K562 (cell line): ENCODE measurements around the gene KRABD2.

ENCODE experiments used
- ATAC-seq: fragments of 200-7000 bp; cut with Tn5 transposase; 3 replicates; pipeline ENCODE4 v1.9.1; 2020; ENCODE audit warnings: moderate library complexity
- BruUV-seq: library from RNA; stranded (reverse); fragments of 400-500 nt; replicated peaks from 2 replicates; lab custom pipeline; 2021; lab: Mats Ljungman, UMichigan
- CTCF ChIA-PET: fragments of 300-600 bp; formaldehyde crosslinking; extraction: SDS; loops from one replicate; lab custom pipeline; 2021; ENCODE audit warnings: low intra/inter-chr PET ratio; lab: Yijun Ruan, JAX
- POLR2A ChIA-PET: fragments of 300-600, 350-650 bp; sonication (Branson Sonifier 250); formaldehyde crosslinking; extraction: SDS; loops from one replicate; lab custom pipeline; 2021; ENCODE audit warnings: antibody characterized with exemption, inconsistent platforms; lab: Yijun Ruan, JAX
- DNase-seq, 4 experiments: peaks; one replicate each; pipeline versions ENCODE4 v3.0.0 to v3.0.0-alpha.2; 2011 to 2018; ENCODE audit warnings: low spot score in 3 of 4, mixed read lengths in 3 of 4; ENCODE audit errors: extremely low read depth in 1 of 4
- FAIRE-seq: peaks from 2 replicates; lab custom pipeline; 2011; peaks lifted over from hg19 to GRCh38; lab: Jason Lieb, UNC
- H2AFZ ChIP-seq: 2 replicates; pipeline ENCODE4 v1.6.0; 2011; ENCODE audit warnings: low read depth, low read length, control low read depth, inconsistent platforms
- H3K27ac ChIP-seq: fragments of 200-600 bp; 3 replicates; pipeline ENCODE4 v1.8.0; 2011; ENCODE audit warnings: low read depth, mild to moderate bottlenecking, control low read depth, inconsistent platforms, low read length, moderate library complexity, mixed read lengths; ENCODE audit errors: extremely low read depth
- H3K27me3 ChIP-seq, 2 experiments: fragments of 300-600 bp in 1 of 2; 2 replicates in 1 of 2; 3 replicates in 1 of 2; pipeline versions ENCODE4 v1.6.0 to v1.8.0; 2011; ENCODE audit warnings: inconsistent platforms in 2 of 2, low read length in 2 of 2, mild to moderate bottlenecking in 1 of 2, mixed read lengths in 1 of 2, moderate library complexity in 1 of 2; ENCODE audit not compliant: control insufficient read depth in 2 of 2, insufficient read depth in 2 of 2
- H3K36me3 ChIP-seq: fragments of 300-600 bp; 3 replicates; pipeline ENCODE4 v1.8.0; 2011; ENCODE audit warnings: mild to moderate bottlenecking, low read length, inconsistent platforms; ENCODE audit not compliant: control insufficient read depth, insufficient read depth
- H3K4me1 ChIP-seq, 2 experiments: fragments of 200-600 bp in 1 of 2; replicated peaks in 1 of 2; 2 replicates in 1 of 2; 3 replicates in 1 of 2; pipeline versions ENCODE4 v1.5.1 to v1.8.0; 2011; ENCODE audit warnings: inconsistent platforms in 2 of 2, low read length in 2 of 2, mild to moderate bottlenecking in 1 of 2, mixed read lengths in 1 of 2, moderate library complexity in 1 of 2; ENCODE audit not compliant: control insufficient read depth in 2 of 2, insufficient read depth in 2 of 2
- H3K4me2 ChIP-seq: 2 replicates; pipeline ENCODE4 v1.6.1; 2011; ENCODE audit warnings: low read length, control low read depth, inconsistent platforms, mixed read lengths; ENCODE audit not compliant: insufficient read depth
- H3K4me3 ChIP-seq: fragments of 200-600 bp; sonication (generic), shearing (Covaris generic); 2 replicates; pipeline ENCODE4 v1.5.1; 2016; ENCODE audit warnings: control low read depth, inconsistent platforms
- H3K79me2 ChIP-seq: fragments of 200-600 bp; 3 replicates; pipeline ENCODE4 v1.8.0; 2011; ENCODE audit warnings: low read length, inconsistent platforms; ENCODE audit not compliant: control insufficient read depth, insufficient read depth
- H3K9ac ChIP-seq, 2 experiments: 2 replicates each; pipeline versions ENCODE4 v1.6.0 to v1.6.1; 2011; ENCODE audit warnings: low read depth in 2 of 2, low read length in 2 of 2, control low read depth in 1 of 2, inconsistent platforms in 1 of 2, mild to moderate bottlenecking in 1 of 2, mixed read lengths in 1 of 2; ENCODE audit not compliant: insufficient read depth in 1 of 2
- H3K9me1 ChIP-seq: one replicate; pipeline ENCODE4 v1.6.0; 2011; ENCODE audit warnings: inconsistent platforms, mild to moderate bottlenecking, low read length, moderate library complexity; ENCODE audit not compliant: control insufficient read depth, insufficient read depth
- H3K9me3 ChIP-seq: replicated peaks from 2 replicates; pipeline ENCODE4 v1.5.1; 2011; ENCODE audit warnings: low read depth, low read length, inconsistent platforms; ENCODE audit not compliant: control insufficient read depth, insufficient read depth
- H4K20me1 ChIP-seq: replicated peaks from 2 replicates; pipeline ENCODE4 v1.6.1; 2011; ENCODE audit warnings: low read length, inconsistent platforms, mixed read lengths; ENCODE audit not compliant: control insufficient read depth, insufficient read depth
- ATF3 ChIP-seq, 2 experiments: fragments of 450-650 bp in 1 of 2; sonication (generic) in 1 of 2; formaldehyde crosslinking in 1 of 2; IDR thresholded peaks in 1 of 2; conservative IDR thresholded peaks in 1 of 2; 2 replicates each; pipeline versions ENCODE4 v1.6.1 to v1.8.1; 2016 to 2023; ENCODE audit warnings: mild to moderate bottlenecking in 2 of 2, moderate library complexity in 2 of 2, inconsistent platforms in 1 of 2, missing genetic modification reagents in 1 of 2
- BRD4 ChIP-seq: fragments of 200-600 bp; sonication (generic); IDR thresholded peaks from 2 replicates; pipeline ENCODE4 v1.6.1; 2017; ENCODE audit warnings: inconsistent platforms
- CTCF ChIP-seq, 3 experiments: IDR thresholded peaks in 2 of 3; conservative IDR thresholded peaks in 1 of 3; 2 replicates each; pipeline ENCODE4 v1.5.1; 2011 to 2012; ENCODE audit warnings: low read length in 3 of 3, mild to moderate bottlenecking in 3 of 3, control low read depth in 2 of 3, improper control_type of control experiment in 1 of 3, inconsistent platforms in 1 of 3, low read depth in 1 of 3, mixed read lengths in 1 of 3, moderate library complexity in 1 of 3; ENCODE audit not compliant: insufficient read depth in 2 of 3
- DACH1 ChIP-seq: fragments of 450-650 bp; IDR thresholded peaks from 2 replicates; pipeline ENCODE4 v1.6.1; 2018; ENCODE audit not compliant: partially characterized antibody
- EP300 ChIP-seq: IDR thresholded peaks from 2 replicates; pipeline ENCODE4 v1.6.1; 2012; ENCODE audit warnings: low read length, improper control_type of control experiment
- FOSL1 ChIP-seq: fragments of 200-800 bp; sonication (Bioruptor generic); conservative IDR thresholded peaks from 2 replicates; pipeline ENCODE4 v1.6.1; 2016; ENCODE audit warnings: missing genetic modification characterization, missing compliant biosample characterization
- HDAC2 ChIP-seq: fragments of 450-650 bp; IDR thresholded peaks from 2 replicates; pipeline ENCODE4 v1.6.1; 2016; ENCODE audit warnings: mild to moderate bottlenecking
- JUN ChIP-seq, 2 experiments: sonication (generic) in 1 of 2; formaldehyde crosslinking in 1 of 2; IDR thresholded peaks; 2 replicates each; pipeline versions ENCODE4 v1.6.1 to v1.8.0; 2012 to 2022; ENCODE audit warnings: borderline replicate concordance in 2 of 2, mild to moderate bottlenecking in 2 of 2, improper control_type of control experiment in 1 of 2, low read depth in 1 of 2, low read length in 1 of 2, missing genetic modification reagents in 1 of 2
- MTA1 ChIP-seq: fragments of 450-650 bp; IDR thresholded peaks from 2 replicates; pipeline ENCODE4 v1.6.1; 2017; ENCODE audit warnings: borderline replicate concordance
- POLR2G ChIP-seq: fragments of 200-400 bp; formaldehyde crosslinking; IDR thresholded peaks from 2 replicates; pipeline ENCODE4 v1.6.1; 2017; ENCODE audit warnings: low read depth, mild to moderate bottlenecking, antibody characterized with exemption, low read length, moderate library complexity
- PRDM10 ChIP-seq: fragments of 450-650 bp; IDR thresholded peaks from 2 replicates; pipeline ENCODE4 v1.6.1; 2018; ENCODE audit not compliant: partially characterized antibody
- SMARCE1 ChIP-seq: fragments of 450-650 bp; IDR thresholded peaks from 2 replicates; pipeline ENCODE4 v1.7.1; 2016; ENCODE audit warnings: mild to moderate bottlenecking
- TBL1XR1 ChIP-seq, 2 experiments: IDR thresholded peaks; 2 replicates each; pipeline ENCODE4 v1.6.1; 2012; ENCODE audit warnings: improper control_type of control experiment in 2 of 2, low read length in 2 of 2, mild to moderate bottlenecking in 1 of 2
- WGBS: fragments of 100-300 bp; shearing (Covaris generic); methylation state at CpG from one replicate; pipeline ENCODE4 v1.1.6; 2016; ENCODE audit warnings: low coverage, mixed read lengths; ENCODE audit not compliant: insufficient coverage; ENCODE audit errors: missing lambda C conversion rate; 5-methylcytosine and 5-hydroxymethylcytosine counted together
- in situ Hi-C: fragments of 300-500 bp; cut with MboI; formaldehyde crosslinking; loops from 4 replicates; pipeline ENCODE4 v1.15.0; 2018; ENCODE audit warnings: inconsistent platforms, mixed read lengths
- intact Hi-C: fragments of 100-400 bp; cut with micrococcal nuclease; formaldehyde crosslinking; loops from 2 replicates; pipeline ENCODE4 v1.14.2; 2022
- TF ChIP-seq, protein P1 (sequence below): sonication (generic); IDR thresholded peaks from 2 replicates; pipeline ENCODE4 v1.6.1; 2016

KRABD2 gene

GRCh38 chr17:8412089-8412488, 35.6 kb upstream of the KRABD2 start:
- 0% methylated on average over 4 of the region's 5 CpGs for WGBS
- FAIRE-seq = peak; percentile 65
- POLR2A ChIA-PET = interaction anchor here (0.9 to 1.5 kb wide), 3 partner anchors 8 to 24 kb away, joined by 3 to 4 read pairs (median 3); no protein-coding TSS in a partner anchor
- H3K9ac ChIP-seq = no peak overlapping the region
- H3K4me2 ChIP-seq = no peak overlapping the region; the same call in 1 of the 2 replicates
- peak; percentile 89 for ATAC-seq
- CTCF ChIA-PET = interaction anchor here (0.6 kb wide), 1 partner anchor 144 kb away, joined by 3 read pairs; no protein-coding TSS in a partner anchor
- no peak overlapping the region for H2AFZ ChIP-seq
- H3K4me3 ChIP-seq = no peak overlapping the region
- no peaks in the 10 kb centered on the region for H3K36me3 ChIP-seq
- peaks cover 8 to 13% of the 10 kb centered on the region in 2 experiments; a peak in 4 of 5 replicates for H3K4me1 ChIP-seq
- H3K27ac ChIP-seq = no peak overlapping the region
- H3K9me1 ChIP-seq = no peaks in the 10 kb centered on the region
- DNase-seq = peak; percentile 33 to 69 (median 47)
- no peaks in the 10 kb centered on the region for H4K20me1 ChIP-seq
- H3K9me3 ChIP-seq = no peaks in the 10 kb centered on the region
- no peaks in the 10 kb centered on the region for H3K27me3 ChIP-seq
- intact Hi-C loops (loop anchor here (10.0 kb wide), 1 partner anchor 333 kb away; the partner anchor contains the start of gene CCDC42), in situ Hi-C loops (no loop called here)
- no TSS peak for BruUV-seq
- no peaks in the 10 kb centered on the region for H3K79me2 ChIP-seq
- TF ChIP-seq ATF3 (IDR thresholded peaks at IDR 0.05) (peak; percentile 85), ATF3 (CRISPR knock-in tag; conservative IDR thresholded peaks at IDR 0.05) (no peak), JUN (IDR thresholded peaks at IDR 0.05; ENCODE audit: borderline replicate concordance, low read depth, low read length) (peak; percentile 88), JUN (CRISPR knock-in tag; IDR thresholded peaks at IDR 0.05; ENCODE audit: borderline replicate concordance) (no peak), HDAC2 (0 out of 2 replicates have a peak, but pooled peaks have one; percentile 22), PRDM10 (peak; percentile 69), SMARCE1 (peak; percentile 77; the same call in 1 of the 2 replicates), DACH1 (peak; percentile 12), TBL1XR1 (IDR thresholded peaks at IDR 0.05; ENCODE audit: low read length in 2 of 2) (peak in 1 of 2 experiments; percentile 36; a peak in 1 of 4 replicates), MTA1 (no peak), EP300 (peak; percentile 21; the same call in 1 of the 2 replicates), FOSL1 (tag) (peak; percentile 95), POLR2G (no peak), CTCF (IDR thresholded peaks at IDR 0.05 in 2 of 3, conservative IDR thresholded peaks at IDR 0.05 in 1 of 3; ENCODE audit: insufficient read depth in 2 of 3, low read depth in 1 of 3, low read length in 3 of 3) (no peak), BRD4 (no peak)
- TF ChIP-seq, protein P1, sequence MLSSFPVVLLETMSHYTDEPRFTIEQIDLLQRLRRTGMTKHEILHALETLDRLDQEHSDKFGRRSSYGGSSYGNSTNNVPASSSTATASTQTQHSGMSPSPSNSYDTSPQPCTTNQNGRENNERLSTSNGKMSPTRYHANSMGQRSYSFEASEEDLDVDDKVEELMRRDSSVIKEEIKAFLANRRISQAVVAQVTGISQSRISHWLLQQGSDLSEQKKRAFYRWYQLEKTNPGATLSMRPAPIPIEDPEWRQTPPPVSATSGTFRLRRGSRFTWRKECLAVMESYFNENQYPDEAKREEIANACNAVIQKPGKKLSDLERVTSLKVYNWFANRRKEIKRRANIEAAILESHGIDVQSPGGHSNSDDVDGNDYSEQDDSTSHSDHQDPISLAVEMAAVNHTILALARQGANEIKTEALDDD = peak; percentile 66
